A549 treated with CpdA at 1 μM for 4 hours (cell line): ENCODE measurements around the gene CAMKK1. TPM values are rescaled to one million over a fixed set of nuclear protein-coding genes. Genes with fewer than 3 reads are reported as not detected.

Experiments used
- total RNA-seq: library from RNA; stranded (reverse); fragments of 200-300 nt; extraction: Qiagen RNA extraction; gene quantifications from 5 replicates; pipeline ENCODE4 v1.2.3, GENCODE V29; 2022; ENCODE audit warnings: low read depth

CAMKK1 gene
- total RNA-seq: 14.9 to 16.2 TPM (median 15.7 TPM) in 5 replicates

DNA sequence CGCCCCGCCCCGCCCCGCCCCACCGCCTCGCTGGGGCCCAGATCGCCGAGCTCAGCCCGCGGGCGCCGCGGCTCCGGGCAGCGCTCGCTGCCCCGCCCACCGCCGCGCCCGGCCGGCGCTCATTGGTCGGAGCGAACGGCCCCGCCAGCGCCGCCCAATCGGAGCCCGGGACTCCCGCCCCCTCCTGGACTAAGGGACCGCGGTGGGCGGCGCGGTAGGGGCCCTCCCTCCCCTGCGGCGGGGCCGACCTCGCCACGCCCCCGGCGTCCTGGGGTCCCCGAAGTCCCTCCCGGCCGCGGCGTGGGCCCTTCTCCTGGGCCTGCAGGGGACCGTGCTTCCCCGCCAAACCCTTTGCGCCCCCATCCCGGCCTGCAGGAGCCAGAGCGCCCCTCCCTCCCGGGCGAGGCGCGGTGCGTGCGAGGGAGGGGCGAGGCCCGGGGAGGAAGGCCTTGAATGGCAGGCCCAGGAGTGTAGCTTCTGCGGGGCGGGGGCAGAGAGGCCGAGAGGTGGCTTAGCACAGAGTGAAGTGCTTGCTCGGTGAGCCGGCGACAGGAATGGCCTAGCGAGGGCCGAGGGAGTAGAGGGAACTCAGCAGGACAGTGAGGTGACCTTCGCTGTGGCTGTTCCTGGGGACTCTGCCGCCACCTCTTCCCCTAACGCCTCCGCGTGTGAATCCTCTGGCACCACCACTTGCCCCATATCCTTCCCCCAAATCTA, at the start of gene CAMKK1:
Gene CAMKK1 (minus strand): TSS at position 51 of the 717 bp plus-strand sequence. CDS start 7,366 bp downstream, outside the sequence.

GRCh38 chr17:3915995-3916696, 23.3 kb upstream of the CAMKK1 start, which contains the start of gene P2RX1:
Gene P2RX1, minus strand, starts transcription at chr17:3916465. Its CDS starts 240 bp downstream, at chr17:3916225.

GRCh38 chr17:3845621-3846436, 47.0 kb downstream of the CAMKK1 start, which contains the start of gene NCBP3:
Gene NCBP3, minus strand, starts transcription at chr17:3846246. Its CDS starts 23 bp downstream, at chr17:3846223.

Other genes starting within 250 kb of the CAMKK1 start
- 257 to 327 TPM (median 309 TPM) in 5 replicates for gene TAX1BP3, start 224.5 kb downstream of the CAMKK1 start, total RNA-seq
- gene EMC6, start 224.2 kb downstream of the CAMKK1 start, total RNA-seq: 118 to 170 TPM (median 161 TPM) in 5 replicates
- 15.8 to 26.5 TPM (median 23.2 TPM) in 5 replicates for gene P2RX5, start 196.9 kb downstream of the CAMKK1 start, total RNA-seq
- 13.5 to 15.9 TPM (median 14.0 TPM) in 5 replicates for gene HASPIN, start 169.2 kb downstream of the CAMKK1 start, total RNA-seq
- gene ITGAE, start 91.9 kb downstream of the CAMKK1 start, total RNA-seq: 88.2 to 98.4 TPM (median 97.4 TPM) in 5 replicates
- 28.5 to 34.7 TPM (median 31.2 TPM) in 5 replicates for gene NCBP3, start 46.8 kb downstream of the CAMKK1 start, total RNA-seq
- 0.03 TPM in 1 of 5 replicates, not detected in the others for gene P2RX1, start 23.4 kb upstream of the CAMKK1 start, total RNA-seq
- gene ATP2A3, start 71.4 kb upstream of the CAMKK1 start, total RNA-seq: 3.6 to 5.4 TPM (median 4.3 TPM) in 5 replicates
- 11.5 to 15.8 TPM (median 14.6 TPM) in 5 replicates for gene ZZEF1, start 250.0 kb upstream of the CAMKK1 start, total RNA-seq